ENCODE data around the gene FBXL13.
A peak's percentile ranks its signal among the peaks of the same experiment; 100 is the strongest.

DNA sequence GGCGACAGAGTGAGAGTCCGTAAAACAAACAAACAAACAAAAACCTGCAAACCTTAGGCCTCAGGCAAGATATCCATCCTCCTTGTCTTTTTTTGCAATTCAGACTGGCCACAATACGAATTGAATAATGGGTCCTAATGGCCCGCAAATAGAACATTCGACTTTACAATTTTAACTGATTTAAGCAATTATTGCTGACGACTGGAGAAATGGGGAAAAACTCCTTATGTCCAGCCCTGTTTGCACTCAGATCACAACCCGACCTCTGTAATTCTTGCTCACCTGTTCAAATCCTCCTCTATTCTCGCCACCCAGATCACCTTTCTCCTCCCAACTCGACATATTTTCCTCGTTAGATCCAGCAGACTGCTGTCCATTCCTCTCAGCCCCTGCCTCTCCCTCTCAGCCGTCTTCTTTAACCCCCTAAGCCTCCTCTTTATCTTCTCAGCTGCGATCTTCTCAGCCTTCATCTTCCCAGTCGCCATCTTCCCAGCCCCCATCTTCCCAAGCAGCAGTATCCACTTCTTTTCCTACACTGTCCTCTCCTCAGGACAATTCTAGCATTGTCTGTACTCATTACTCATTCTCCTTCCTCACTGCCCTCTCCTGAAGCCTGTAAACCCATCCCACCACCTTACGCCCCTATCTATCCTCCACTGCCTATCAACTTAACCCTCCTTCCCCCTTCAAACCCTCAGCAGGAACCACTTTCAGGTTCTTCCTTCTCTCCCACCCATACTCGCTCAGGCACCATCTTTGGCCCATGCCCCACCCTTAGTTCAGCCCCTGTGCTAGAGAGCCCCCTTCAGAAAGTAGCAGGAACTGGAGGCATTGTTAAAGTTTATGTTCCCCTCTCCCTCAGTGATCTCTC, 100.0 kb downstream of the FBXL13 start:
- TF ChIP-seq, protein P1, sequence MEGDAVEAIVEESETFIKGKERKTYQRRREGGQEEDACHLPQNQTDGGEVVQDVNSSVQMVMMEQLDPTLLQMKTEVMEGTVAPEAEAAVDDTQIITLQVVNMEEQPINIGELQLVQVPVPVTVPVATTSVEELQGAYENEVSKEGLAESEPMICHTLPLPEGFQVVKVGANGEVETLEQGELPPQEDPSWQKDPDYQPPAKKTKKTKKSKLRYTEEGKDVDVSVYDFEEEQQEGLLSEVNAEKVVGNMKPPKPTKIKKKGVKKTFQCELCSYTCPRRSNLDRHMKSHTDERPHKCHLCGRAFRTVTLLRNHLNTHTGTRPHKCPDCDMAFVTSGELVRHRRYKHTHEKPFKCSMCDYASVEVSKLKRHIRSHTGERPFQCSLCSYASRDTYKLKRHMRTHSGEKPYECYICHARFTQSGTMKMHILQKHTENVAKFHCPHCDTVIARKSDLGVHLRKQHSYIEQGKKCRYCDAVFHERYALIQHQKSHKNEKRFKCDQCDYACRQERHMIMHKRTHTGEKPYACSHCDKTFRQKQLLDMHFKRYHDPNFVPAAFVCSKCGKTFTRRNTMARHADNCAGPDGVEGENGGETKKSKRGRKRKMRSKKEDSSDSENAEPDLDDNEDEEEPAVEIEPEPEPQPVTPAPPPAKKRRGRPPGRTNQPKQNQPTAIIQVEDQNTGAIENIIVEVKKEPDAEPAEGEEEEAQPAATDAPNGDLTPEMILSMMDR (IDR thresholded peaks at IDR 0.05; ENCODE audit: low read length): peak; percentile 61
- TF ChIP-seq EZH2 (IDR thresholded peaks at IDR 0.05; ENCODE audit: borderline replicate concordance, low read length): no peak
